Cardiac atrium fibroblast (primary cell): Measurements from ENCODE around the gene ARL6IP6. TPM values are rescaled to one million over a fixed set of nuclear protein-coding genes. Genes with fewer than 3 reads are reported as not detected.

Experiments used
- total RNA-seq: library from RNA; depleted of rRNA; stranded (reverse); fragments of >200 nt; gene quantifications from 2 replicates; pipeline ENCODE4 v1.2.3, GENCODE V29; 2015

The ARL6IP6 gene
- total RNA-seq = 16.0 and 20.2 TPM in 2 replicates

DNA sequence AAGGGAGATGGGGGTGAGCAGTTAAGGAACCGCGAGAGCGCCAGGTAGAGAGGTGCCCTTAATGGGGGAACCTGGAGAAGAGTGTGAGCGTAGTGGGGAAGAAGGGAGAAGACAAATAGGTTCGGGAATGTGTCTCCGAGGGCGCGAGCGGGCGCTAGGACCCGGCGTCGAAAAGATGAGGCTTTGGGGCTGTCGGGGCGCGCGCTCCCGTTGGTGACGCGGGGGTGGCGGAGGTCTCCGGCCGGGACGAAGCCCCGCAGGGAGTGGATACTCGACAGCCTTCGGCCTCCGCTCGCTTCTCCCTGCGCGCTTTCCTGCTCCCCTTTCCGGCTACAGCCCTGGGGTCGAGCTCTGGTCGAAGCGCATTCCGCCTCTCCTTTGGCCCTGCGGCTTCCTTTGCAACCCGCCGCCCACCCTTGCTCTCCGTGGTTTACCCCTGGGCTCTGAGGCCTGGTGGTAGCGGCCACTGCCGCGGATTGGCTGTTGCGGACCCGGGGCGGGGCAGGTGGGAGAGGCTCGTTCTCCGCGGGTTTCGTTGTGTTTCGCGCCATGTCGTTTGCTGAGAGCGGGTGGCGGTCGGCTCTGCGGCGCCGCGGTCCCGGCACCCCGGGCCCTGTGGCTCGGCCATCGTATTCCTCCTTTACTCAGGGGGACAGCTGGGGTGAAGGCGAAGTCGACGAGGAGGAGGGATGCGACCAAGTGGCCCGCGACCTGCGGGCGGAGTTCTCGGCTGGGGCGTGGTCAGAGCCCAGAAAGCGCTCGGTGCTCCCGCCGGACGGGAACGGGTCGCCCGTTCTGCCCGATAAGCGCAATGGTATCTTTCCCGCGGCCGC lies at the start of gene ARL6IP6:
TSS of gene ARL6IP6 (plus strand) at position 545 of the 833 bp plus-strand sequence. CDS start at position 550, 5 bp downstream.

DNA sequence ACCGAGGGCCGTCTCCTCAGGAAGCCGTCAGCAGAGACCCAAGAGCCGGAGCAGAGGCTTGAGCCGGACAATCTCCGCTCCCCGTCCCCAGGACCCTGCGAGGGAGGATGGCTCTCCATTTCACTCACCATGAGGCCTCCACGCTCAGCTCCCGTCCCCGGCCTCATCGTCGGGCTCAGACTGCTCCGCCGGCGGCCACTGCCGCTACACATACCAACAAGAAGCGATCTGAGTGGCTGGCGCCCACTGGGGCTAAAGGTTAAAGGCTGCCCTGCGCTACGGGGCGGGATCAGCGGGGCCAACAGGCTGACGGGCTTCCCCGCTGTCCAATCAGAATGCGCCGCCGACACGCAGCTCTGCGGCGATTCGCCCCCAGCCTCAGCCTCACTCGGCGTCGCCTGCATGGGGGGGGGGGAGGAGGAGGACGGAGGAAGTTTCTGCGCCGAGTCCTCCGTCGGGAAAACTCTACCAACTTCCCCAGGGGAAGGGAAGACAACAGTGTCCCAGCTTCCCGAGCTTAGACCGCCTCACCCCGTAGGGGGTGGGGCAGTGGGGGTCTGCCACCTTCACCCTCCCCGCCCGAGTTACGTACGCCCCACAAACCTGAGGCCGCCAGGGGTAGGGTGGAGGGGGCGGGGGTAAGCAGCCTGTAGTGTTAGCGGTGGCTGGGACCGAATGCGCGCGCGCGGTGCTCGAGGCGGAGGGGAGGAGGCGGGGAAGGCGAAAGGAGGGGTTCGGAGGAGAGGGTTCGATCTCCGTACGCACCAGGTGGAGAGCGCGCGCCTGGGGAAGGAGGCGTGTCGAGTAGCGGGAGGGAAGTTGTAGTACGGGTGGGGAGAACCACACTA lies 968 bp upstream of the ARL6IP6 start, which contains the start of gene PRPF40A:
TSS of gene PRPF40A (minus strand) at position 234 of the 848 bp plus-strand sequence. CDS start at position 212, 22 bp downstream.

Other genes with a start within 250 kb of the ARL6IP6 start
- gene PRPF40A, start 1.2 kb upstream of the ARL6IP6 start, total RNA-seq = 54.8 and 60.8 TPM in 2 replicates